T-helper 17 cell (primary cell): ENCODE results near the gene CA5A. TPM values are rescaled to one million over a fixed set of nuclear protein-coding genes. Genes with fewer than 3 reads are reported as not detected.
"Not testable (repeated sequence)": the region's sequence is repeated elsewhere in the genome, so short reads cannot be mapped to it uniquely, and the experiment has no call there.

Experiments used
- ATAC-seq: fragments of 150-1000 bp; cut with Tn5 transposase; 2 replicates; pipeline ENCODE4 v1.10.0; 2021; ENCODE audit warnings: mild to moderate bottlenecking, moderate library complexity
- DNase-seq, 3 donors: peaks; one replicate each; pipeline versions ENCODE4 v3.0.0 to v3.0.0-alpha.2; 2020 to 2021
- H3K9me3 ChIP-seq: one replicate; pipeline ENCODE4 v1.7.0; 2013; ENCODE audit warnings: low read length, mild to moderate bottlenecking; ENCODE audit not compliant: control insufficient read depth, poor library complexity, severe bottlenecking
- H3K27ac Mint-ChIP-seq: one replicate; pipeline ENCODE4 v1.8.0; 2022; ENCODE audit warnings: mild to moderate bottlenecking, moderate library complexity, mixed read lengths
- H3K27me3 Mint-ChIP-seq: one replicate; pipeline ENCODE4 v1.8.0; 2022; ENCODE audit warnings: mixed read lengths
- H3K36me3 Mint-ChIP-seq: one replicate; pipeline ENCODE4 v1.8.0; 2022; ENCODE audit warnings: low read depth, mixed read lengths
- H3K4me1 Mint-ChIP-seq: one replicate; pipeline ENCODE4 v1.8.0; 2022; ENCODE audit warnings: mild to moderate bottlenecking, mixed read lengths
- H3K4me3 Mint-ChIP-seq: one replicate; pipeline ENCODE4 v1.8.0; 2022; ENCODE audit warnings: mild to moderate bottlenecking, moderate library complexity, mixed read lengths
- total RNA-seq, 4 donors: library from RNA in 2 of 4; stranded (reverse) in 2 of 4; gene quantifications; one replicate each; pipeline ENCODE4 v1.2.3 and lab custom pipeline; 2022 to 2026

Gene CA5A
- total RNA-seq, 2 donors from 2014 or later, result not detected

DNA sequence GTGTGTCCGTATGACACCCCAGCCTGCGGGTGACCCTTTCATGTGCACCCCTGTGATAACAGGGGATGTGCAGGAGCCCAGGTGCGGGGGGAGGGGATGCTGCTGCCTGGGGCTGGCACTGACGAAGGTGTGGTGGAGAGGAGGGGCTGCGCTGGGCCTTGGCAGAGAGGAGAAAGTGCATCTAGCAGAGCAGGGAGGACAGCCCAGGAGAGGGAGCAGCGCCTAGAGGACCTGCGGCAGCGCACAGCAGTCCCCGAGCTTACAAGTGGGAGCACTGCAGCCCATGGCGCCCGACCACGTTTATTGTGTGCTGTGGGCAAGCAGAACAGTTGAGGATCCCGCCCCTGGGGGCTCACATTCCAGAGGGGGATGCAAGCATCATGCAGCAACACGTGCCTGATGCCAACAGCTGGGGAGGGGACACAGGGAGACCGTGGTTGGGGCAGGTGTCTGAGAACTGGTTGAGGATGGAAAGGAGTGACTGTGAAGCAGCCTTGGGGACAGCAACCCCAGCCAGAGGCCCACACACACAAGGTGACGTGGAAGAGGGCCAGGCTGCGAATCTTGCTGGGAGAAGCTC lies 56.1 kb downstream of the CA5A start:
- DNase-seq (no peak), ATAC-seq (no peak)
- H3K36me3 Mint-ChIP-seq, result no peaks in the 10 kb centered on the region
- peaks cover 2% of the 10 kb centered on the region for H3K27me3 Mint-ChIP-seq
- peaks cover under 1% of the 10 kb centered on the region for H3K4me1 Mint-ChIP-seq
- no peak overlapping the region for H3K4me3 Mint-ChIP-seq
- no peaks in the 10 kb centered on the region for H3K9me3 ChIP-seq
- no peak overlapping the region for H3K27ac Mint-ChIP-seq

DNA sequence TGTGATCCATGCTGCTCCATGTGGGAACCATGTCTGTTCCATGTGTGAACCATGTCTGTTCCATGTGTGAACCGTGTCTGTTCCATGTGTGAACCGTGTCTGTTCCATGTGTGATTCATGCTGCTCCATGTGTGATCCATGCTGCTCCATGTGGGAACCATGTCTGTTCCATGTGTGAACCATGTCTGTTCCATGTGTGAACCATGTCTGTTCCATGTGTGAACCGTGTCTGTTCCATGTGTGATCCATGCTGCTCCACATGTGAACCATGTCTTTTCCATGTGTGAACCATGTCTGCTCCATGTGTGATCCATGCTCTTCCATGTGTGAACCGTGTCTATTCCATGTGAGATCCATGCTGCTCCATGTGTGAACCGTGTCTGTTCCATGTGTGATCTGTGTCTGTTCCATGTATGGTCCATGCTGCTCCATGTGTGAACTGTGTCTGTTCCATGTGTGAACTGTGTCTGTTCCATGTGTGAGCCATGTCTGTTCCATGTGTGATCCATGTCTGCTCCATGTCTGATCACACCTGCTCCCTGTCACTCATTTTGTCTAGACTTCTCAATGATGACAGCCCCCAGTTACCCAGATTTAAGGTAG lies 56.8 kb downstream of the CA5A start:
- not testable (repeated sequence) for H3K4me1 Mint-ChIP-seq, H3K27ac Mint-ChIP-seq, H3K36me3 Mint-ChIP-seq

DNA sequence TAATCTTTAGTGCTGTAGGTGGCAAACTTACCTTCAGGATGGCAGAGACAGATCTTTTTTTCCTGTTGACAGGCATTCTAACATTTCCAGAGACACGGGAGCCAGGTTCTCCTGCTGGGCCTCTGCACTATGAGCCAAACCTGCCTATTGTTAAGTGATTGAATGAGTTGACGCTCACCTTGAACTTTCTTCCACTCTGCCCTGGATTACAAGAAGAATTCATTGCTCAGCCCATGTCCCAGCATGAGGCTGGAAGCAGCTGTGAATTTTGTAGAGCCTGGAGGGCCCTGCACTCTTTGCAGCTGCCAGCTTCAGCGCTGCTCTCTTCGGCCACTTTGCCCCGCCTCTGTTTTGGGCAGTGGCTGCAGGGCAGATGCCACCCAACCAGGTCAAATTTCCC lies 57.6 kb downstream of the CA5A start:
- no peaks in the 10 kb centered on the region for H3K36me3 Mint-ChIP-seq
- peaks cover 11% of the 10 kb centered on the region for H3K27me3 Mint-ChIP-seq
- no peak overlapping the region for H3K4me3 Mint-ChIP-seq
- ATAC-seq (no peak), DNase-seq (no peak)
- H3K9me3 ChIP-seq, result no peaks in the 10 kb centered on the region
- H3K27ac Mint-ChIP-seq, result no peak overlapping the region
- H3K4me1 Mint-ChIP-seq, result peaks cover 6% of the 10 kb centered on the region

More for the DNA sequence above, 56.8 kb downstream of the CA5A start:
- not testable (repeated sequence) for H3K9me3 ChIP-seq, ATAC-seq, H3K4me3 Mint-ChIP-seq, H3K27me3 Mint-ChIP-seq, DNase-seq

DNA sequence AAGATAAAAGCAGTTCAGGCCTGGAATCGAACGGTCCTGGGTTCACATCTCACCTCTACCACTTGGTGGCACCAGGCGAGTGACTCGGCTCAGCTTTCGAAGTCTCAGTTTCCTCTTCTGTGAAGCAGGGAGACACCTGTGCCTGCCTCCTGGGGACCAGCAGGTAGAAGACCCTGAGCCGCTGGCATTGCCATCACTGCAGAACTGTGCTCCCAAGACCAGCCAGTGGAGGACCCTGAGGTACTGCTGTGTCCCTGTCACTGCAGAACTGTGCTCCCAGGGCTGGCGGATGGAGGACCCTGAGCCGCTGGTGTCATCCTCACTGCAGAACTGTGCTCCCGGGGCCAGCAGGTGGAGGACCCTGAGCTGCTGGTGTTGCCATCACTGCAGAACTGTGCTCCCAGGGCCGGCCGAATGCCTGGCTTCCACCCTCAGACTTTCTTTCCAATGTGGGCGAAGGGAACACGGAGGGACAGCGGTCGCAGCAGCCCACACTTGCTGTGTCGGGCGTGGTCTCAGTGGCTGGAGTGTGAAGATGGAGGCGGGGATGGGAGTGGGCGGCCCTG lies 58.3 kb downstream of the CA5A start:
- no peak for DNase-seq
- peaks cover 6% of the 10 kb centered on the region for H3K4me1 Mint-ChIP-seq
- no peak overlapping the region for H3K4me3 Mint-ChIP-seq

DNA sequence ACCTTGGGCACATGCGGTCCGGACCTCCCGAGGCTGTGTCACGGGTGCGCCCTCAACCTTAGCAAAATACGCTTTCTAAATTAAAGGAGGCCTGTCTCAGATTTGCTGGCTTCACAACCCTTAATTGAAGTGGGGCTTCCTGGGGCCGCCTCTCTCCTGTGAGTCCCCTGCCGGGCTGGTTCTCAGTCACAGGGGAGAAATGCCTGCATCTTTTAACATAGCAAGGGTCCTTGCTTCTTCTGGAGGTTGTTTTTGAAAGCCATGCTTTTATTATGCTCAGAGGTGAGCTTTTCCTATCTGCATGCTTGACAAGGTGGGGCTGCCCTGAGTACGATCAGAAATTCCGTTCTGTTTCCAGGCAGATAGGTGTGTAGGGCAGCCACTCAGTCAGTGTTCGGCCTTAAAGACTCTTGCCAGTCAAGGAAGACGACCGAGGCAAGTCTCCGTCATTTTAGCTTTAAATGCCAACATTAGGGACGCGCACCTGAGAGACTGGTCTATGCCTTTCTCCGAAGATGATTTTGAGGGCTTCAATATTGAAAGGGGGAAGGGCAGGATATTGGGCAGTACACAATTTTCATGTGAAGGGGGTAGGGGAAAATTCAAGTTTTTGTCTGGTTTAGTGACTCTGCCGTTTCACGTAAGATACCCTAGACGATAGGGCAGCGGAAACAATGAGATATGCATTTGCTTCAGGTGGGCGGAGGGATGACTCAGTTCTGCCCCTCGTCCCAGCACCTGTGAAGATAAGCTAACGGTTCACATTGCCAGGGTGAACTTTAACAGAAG lies 61.5 kb downstream of the CA5A start:
- peaks cover 2% of the 10 kb centered on the region for H3K36me3 Mint-ChIP-seq
- no peak overlapping the region for H3K27ac Mint-ChIP-seq
- H3K4me3 Mint-ChIP-seq, result peak overlapping the region; percentile 72
- peaks cover 16% of the 10 kb centered on the region for H3K27me3 Mint-ChIP-seq
- ATAC-seq (peak; percentile 47), DNase-seq (no peak)
- H3K4me1 Mint-ChIP-seq, result peaks cover 13% of the 10 kb centered on the region
- no peaks in the 10 kb centered on the region for H3K9me3 ChIP-seq

More for the DNA sequence above, 58.3 kb downstream of the CA5A start:
- H3K27me3 Mint-ChIP-seq, result peaks cover 11% of the 10 kb centered on the region
- H3K9me3 ChIP-seq, result no peaks in the 10 kb centered on the region
- H3K27ac Mint-ChIP-seq, result no peak overlapping the region
- no peaks in the 10 kb centered on the region for H3K36me3 Mint-ChIP-seq
- ATAC-seq, result no peak

DNA sequence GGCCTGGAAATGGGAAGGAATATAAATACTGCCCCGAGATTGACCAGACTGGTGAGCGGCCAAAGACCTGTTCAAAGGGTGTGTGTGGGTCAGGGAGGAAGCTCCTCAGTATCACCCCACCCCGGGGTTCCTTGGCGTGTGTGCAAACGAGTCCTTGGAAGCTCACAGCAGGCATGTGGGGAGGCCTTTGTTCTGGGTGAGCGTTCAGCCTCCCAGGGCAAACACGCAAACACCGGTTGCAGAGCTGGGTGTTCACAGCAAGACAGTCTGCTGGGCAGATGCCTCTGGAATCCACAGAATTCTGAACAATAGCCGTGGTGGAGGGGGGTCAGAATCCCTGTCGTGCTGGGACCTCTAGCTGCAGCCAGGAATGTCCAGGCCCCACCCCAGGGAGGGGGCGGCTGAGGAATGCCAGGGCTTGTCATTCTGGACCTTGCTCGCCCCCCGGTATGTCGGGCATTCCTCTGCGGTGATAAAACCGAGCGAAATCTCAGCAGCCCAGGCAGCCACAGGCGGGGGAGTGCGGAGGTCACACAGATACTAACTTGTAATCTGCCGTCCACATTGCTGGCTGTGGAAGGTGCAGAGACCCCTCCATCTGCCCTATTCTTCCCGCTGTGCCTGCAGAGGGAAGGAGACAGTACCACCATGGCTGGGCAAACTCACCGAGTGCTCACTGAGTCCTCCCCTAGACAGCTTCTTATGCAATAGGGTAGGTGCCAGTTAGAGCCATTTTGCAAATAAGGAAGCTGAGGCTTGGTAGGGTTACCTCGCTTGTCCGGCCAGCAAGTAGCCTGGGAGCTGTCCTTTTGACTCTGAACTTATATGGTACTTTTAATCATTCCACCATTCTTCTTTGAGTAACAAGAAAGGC lies 65.7 kb downstream of the CA5A start:
- not testable (repeated sequence) for H3K36me3 Mint-ChIP-seq, H3K9me3 ChIP-seq, ATAC-seq, DNase-seq, H3K27ac Mint-ChIP-seq
- H3K4me3 Mint-ChIP-seq, result peak overlapping the region; percentile 99
- peaks cover 38% of the 10 kb centered on the region for H3K4me1 Mint-ChIP-seq
- H3K27me3 Mint-ChIP-seq, result peaks cover 16% of the 10 kb centered on the region

DNA sequence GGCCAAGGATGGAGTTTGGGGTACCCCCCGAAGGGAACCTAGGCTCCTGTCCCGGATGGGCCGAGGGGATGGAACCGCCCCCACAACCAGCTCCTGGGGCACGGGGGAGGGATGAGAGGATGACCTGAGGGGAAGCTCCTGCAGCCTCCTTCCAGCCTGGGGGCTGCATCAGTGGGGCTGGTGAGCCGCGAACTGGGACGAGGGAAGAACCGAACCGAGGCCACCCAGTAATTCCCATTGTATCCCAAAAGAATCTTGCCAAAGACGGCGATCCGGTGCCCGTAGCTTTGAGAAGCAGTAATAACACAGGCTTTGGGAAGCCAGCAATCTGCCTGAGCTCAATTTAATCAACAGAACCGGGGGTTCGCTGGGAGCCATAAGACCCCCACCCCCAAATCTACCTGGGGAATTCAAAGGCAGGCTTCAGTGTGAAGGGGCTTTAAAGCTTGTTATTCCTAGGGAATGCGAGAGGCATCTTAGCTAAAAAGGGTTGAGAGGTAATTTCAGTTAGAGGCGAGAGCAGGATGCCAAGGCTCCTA lies 66.4 kb downstream of the CA5A start:
- H3K4me1 Mint-ChIP-seq, result peaks cover 36% of the 10 kb centered on the region
- DNase-seq, H3K27ac Mint-ChIP-seq, H3K36me3 Mint-ChIP-seq, ATAC-seq, H3K9me3 ChIP-seq: not testable (repeated sequence)
- H3K4me3 Mint-ChIP-seq, result peak overlapping the region; percentile 99
- H3K27me3 Mint-ChIP-seq, result peaks cover 10% of the 10 kb centered on the region

DNA sequence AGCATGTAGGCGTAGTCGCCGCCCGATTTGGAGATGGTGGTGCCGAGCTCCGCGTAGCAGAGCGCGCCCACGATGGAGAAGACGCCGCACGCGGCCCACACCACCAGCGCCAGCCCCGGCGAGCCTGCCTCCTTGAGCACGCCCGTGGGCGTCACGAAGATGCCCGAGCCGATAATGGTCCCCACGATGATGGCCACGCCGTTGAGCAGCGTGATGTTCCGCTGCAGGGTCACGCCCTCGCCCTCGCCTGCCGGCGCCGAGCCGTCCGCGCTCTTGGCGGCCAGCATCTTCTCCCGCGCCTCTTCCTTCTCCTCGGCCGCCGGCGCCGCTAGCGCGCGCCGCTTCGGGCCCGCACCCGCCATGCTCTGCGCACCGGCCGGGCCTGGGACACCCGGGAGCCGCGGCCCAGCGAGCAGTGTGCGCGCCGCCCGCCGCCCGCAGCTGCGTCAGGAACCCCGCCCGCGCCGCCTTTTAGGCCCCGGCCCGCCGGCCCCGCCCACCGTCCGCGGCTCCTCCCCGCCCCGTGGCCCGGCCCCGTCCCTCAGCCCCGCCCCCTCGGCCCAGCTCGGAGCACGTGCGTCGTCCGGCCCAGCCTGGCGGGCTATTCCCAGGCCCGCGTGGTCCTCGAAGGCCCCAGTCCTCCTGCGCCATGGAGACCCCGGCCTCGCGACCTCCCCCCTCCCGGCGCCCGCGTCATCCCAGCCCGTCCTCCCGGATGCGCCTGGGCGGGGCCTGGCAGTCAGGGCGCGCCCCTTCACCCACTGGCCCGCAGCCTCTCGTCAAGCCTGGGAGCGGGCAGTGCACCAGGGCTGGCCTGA lies 67.1 kb downstream of the CA5A start, which contains the start of gene SLC7A5:
SLC7A5 (minus strand) TSS at position 447 of the 818 bp plus-strand sequence; CDS start at position 362, 85 bp downstream.
- peak; percentile 74 for ATAC-seq
- H3K27ac Mint-ChIP-seq, result peak within 1 kb of the TSS; percentile 97
- not testable (repeated sequence) for H3K36me3 Mint-ChIP-seq, H3K9me3 ChIP-seq, H3K27me3 Mint-ChIP-seq
- H3K4me3 Mint-ChIP-seq, result peak within 1 kb of the TSS; percentile 99
- peaks cover 36% of the 10 kb centered on the region for H3K4me1 Mint-ChIP-seq
- peak; percentile 80 to 90 (median 88) for DNase-seq

DNA sequence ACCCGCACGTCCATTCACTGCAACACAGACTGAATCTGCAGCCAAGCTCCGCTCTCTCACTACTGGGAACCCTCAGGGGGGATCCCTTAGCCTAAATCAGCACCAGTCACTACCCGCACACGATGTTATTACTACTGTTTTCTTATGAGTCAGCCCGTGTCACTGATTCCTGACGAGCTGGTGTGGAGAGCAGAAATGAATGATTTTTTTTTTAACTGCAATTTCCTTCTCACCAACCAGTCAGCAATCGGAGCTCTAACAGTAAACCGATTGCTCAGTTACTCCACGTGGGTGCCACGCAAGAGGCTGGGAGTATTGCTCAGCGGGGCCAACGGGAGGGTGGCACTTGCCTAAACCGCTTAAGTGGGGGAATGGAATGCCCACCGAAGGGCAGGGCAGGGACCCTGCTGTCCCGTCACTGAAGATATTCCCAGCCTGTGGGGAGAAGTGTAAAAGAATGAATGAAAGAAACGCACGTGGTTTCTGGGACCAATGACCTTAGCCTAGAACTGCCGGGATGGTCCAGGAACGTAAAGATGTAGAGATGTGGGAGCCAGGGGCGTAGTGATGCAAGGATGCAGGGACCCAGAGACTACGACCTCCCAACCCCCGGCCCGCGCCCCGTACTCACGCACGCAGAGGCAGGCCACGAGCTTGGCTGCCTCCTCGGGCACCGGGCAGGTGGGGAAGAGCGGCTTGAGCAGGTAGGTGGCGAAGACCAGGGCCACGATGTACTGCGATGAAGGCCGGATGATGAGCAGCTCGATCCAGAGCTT lies 67.9 kb downstream of the CA5A start:
- not testable (repeated sequence) for H3K36me3 Mint-ChIP-seq

DNA sequence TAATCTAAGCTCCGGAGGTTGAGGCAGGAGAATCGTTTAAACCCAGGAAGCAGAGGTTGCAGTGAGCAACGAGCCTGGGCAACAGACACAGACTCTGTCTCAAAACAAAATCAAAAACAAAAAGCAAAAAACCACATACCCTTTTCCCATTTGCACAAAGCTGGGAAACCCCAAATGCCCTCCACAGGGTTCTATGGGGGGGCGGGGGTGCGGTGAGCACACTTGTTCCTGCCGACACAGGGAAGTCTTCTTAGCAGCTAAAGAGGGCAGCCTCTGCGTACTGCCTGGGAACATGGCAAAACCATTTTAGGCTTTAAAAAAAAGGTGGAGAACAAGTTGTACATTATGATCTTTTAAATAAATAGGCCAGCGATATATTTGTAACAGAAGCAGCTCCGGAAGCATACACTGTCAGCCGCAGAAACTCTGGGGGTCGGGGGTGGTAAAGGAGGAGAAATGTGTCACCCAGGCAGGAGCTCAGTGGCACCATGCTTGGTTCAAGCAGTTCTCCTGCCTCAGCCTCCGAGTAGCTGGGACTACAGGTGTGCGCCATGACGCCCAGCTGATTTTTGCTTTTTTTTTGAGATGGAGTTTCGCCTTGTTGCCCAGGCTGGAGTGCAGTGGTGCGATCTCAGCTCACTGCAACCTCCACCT lies 70.3 kb downstream of the CA5A start:
- not testable (repeated sequence) for H3K36me3 Mint-ChIP-seq, H3K27me3 Mint-ChIP-seq, H3K9me3 ChIP-seq
- DNase-seq (peak; percentile 31 to 50 (median 33)), ATAC-seq (peak; percentile 35)
- peaks cover 30% of the 10 kb centered on the region for H3K4me1 Mint-ChIP-seq
- peak overlapping the region; percentile 99 for H3K4me3 Mint-ChIP-seq
- peak overlapping the region; percentile 97 for H3K27ac Mint-ChIP-seq

More for the DNA sequence above, 67.9 kb downstream of the CA5A start:
- H3K4me3 Mint-ChIP-seq, result peak overlapping the region; percentile 99
- peaks cover 37% of the 10 kb centered on the region for H3K4me1 Mint-ChIP-seq
- H3K27ac Mint-ChIP-seq, result peak overlapping the region; percentile 97
- not testable (repeated sequence) for H3K27me3 Mint-ChIP-seq, H3K9me3 ChIP-seq
- ATAC-seq, result peak; percentile 62
- peak in 1 of 3 donors; percentile 48 for DNase-seq
